ENCODE measurements around the gene PSMG4. TPM values are rescaled to one million over a fixed set of nuclear protein-coding genes. Genes with fewer than 3 reads are reported as not detected.

PSMG4 gene
- total and polyA plus RNA-seq, 4 donors, result 14.0 to 69.7 (median 20.4) TPM

DNA sequence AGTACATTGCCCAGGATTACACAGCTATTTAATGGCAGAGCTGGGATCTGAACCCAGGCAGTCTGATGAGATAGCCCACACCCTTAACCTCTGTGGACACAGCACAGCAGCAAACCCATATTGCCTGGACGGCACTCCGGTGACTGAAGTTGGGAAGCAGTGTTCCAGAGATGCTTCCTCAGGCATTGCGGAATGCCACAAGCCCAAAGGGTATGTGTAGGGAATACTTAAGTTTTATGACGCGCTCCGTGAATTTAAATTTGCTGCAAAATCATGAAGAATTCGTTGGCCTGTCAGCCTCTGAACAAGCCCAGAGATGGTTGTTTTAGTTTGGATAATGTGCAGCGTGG, 46.4 kb downstream of the PSMG4 start:
- H3K27me3 ChIP-seq (ENCODE audit: control insufficient read depth in 3 of 3, insufficient read depth in 3 of 3, low read length in 2 of 3), result no peaks in the 10 kb centered on the region
- DNase-seq (no peak), ATAC-seq (ENCODE audit: insufficient read depth, low FRiP score) (no peak)
- no peak overlapping the region for H3K4me3 ChIP-seq
- TF ChIP-seq, protein P1, sequence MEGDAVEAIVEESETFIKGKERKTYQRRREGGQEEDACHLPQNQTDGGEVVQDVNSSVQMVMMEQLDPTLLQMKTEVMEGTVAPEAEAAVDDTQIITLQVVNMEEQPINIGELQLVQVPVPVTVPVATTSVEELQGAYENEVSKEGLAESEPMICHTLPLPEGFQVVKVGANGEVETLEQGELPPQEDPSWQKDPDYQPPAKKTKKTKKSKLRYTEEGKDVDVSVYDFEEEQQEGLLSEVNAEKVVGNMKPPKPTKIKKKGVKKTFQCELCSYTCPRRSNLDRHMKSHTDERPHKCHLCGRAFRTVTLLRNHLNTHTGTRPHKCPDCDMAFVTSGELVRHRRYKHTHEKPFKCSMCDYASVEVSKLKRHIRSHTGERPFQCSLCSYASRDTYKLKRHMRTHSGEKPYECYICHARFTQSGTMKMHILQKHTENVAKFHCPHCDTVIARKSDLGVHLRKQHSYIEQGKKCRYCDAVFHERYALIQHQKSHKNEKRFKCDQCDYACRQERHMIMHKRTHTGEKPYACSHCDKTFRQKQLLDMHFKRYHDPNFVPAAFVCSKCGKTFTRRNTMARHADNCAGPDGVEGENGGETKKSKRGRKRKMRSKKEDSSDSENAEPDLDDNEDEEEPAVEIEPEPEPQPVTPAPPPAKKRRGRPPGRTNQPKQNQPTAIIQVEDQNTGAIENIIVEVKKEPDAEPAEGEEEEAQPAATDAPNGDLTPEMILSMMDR (IDR thresholded peaks at IDR 0.05; ENCODE audit: control extremely low read depth, extremely low read depth), result no peak
- no peak overlapping the region for H3K27ac ChIP-seq (ENCODE audit: low read depth in 1 of 2, low read length in 1 of 2)
- peaks cover 0 to 4% (median 0%) of the 10 kb centered on the region in 4 donors for H3K9me3 ChIP-seq (ENCODE audit: control insufficient read depth in 4 of 4, insufficient read depth in 3 of 4, low read length in 3 of 4)
- H3K4me1 ChIP-seq (ENCODE audit: control insufficient read depth in 5 of 5, insufficient read depth in 5 of 5, low read length in 5 of 5), result no peaks in the 10 kb centered on the region
- 95 to 97% methylated on average over 8 of the region's 8 CpGs for WGBS, 2 donors
- no peak overlapping the region for H3K9ac ChIP-seq (ENCODE audit: insufficient read depth in 1 of 2, low read length in 2 of 2)
- H3K36me3 ChIP-seq (ENCODE audit: control insufficient read depth in 4 of 4, insufficient read depth in 4 of 4, low read length in 4 of 4), result peaks cover 0 to 17% (median 3%) of the 10 kb centered on the region in 4 donors

DNA sequence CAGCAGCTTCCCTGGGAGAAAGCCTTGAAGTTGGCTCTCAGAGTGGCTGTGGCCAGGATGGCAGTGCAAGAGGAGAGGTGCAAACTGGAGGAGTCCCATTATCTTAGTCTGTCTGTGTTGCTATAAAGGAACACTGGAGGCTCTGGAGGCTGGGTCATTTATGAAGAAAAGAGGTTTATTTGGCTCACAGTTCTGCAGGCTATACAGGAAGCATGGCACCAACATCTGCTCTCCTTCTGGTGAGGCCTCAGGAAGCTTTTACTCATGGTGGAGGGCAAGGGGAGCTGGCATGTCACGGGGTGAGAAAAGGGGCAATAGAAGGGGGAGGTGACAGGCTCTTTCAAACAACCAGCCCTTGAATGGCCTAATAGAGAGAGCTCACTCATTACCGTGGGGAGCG, 47.1 kb downstream of the PSMG4 start:
- no peak overlapping the region for H3K27ac ChIP-seq (ENCODE audit: low read depth in 1 of 2, low read length in 1 of 2)
- ATAC-seq (ENCODE audit: insufficient read depth, low FRiP score), result no peak
- H3K9me3 ChIP-seq (ENCODE audit: control insufficient read depth in 4 of 4, insufficient read depth in 3 of 4, low read length in 3 of 4), result peaks cover 0 to 4% (median 0%) of the 10 kb centered on the region in 4 donors
- TF ChIP-seq, protein P1 (IDR thresholded peaks at IDR 0.05; ENCODE audit: control extremely low read depth, extremely low read depth), result no peak
- H3K36me3 ChIP-seq (ENCODE audit: control insufficient read depth in 4 of 4, insufficient read depth in 4 of 4, low read length in 4 of 4), result peaks cover 0 to 17% (median 3%) of the 10 kb centered on the region in 4 donors
- no peak for DNase-seq
- 86 to 97% methylated on average over 3 of the region's 3 CpGs for WGBS, 2 donors
- H3K4me3 ChIP-seq, result no peak overlapping the region
- H3K4me1 ChIP-seq (ENCODE audit: control insufficient read depth in 5 of 5, insufficient read depth in 5 of 5, low read length in 5 of 5), result no peaks in the 10 kb centered on the region
- H3K9ac ChIP-seq (ENCODE audit: insufficient read depth in 1 of 2, low read length in 2 of 2), result no peak overlapping the region
- H3K27me3 ChIP-seq (ENCODE audit: control insufficient read depth in 3 of 3, insufficient read depth in 3 of 3, low read length in 2 of 3), result no peaks in the 10 kb centered on the region

DNA sequence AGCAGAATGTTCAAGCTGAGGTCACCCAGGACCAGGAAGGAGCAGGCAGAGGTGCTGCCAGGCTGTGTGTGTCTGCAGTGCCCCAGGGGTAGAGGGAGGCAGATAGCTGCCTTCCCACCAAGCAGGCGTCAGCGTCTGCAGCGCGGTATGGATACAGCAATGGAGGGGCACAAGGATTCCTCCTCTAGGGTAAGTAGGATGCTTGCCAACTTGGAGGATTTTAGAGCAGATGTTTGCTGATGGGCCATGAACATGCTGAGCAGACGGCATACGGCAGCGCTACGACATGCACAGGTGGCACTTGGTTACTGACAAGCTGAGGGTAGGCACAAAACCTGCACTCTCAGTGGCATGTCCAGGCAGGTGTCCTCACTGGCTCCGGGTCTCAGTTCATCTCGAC, 48.1 kb downstream of the PSMG4 start:
- 90 to 96% methylated on average over 10 of the region's 10 CpGs for WGBS, 2 donors
- DNase-seq, result no peak

More for the DNA sequence above, 48.1 kb downstream of the PSMG4 start:
- H3K4me1 ChIP-seq (ENCODE audit: control insufficient read depth in 5 of 5, insufficient read depth in 5 of 5, low read length in 5 of 5), result no peaks in the 10 kb centered on the region
- TF ChIP-seq, protein P1 (IDR thresholded peaks at IDR 0.05; ENCODE audit: control extremely low read depth, extremely low read depth), result no peak
- no peaks in the 10 kb centered on the region for H3K27me3 ChIP-seq (ENCODE audit: control insufficient read depth in 3 of 3, insufficient read depth in 3 of 3, low read length in 2 of 3)
- peaks cover 0 to 14% (median 3%) of the 10 kb centered on the region in 4 donors for H3K36me3 ChIP-seq (ENCODE audit: control insufficient read depth in 4 of 4, insufficient read depth in 4 of 4, low read length in 4 of 4)
- no peak overlapping the region for H3K9ac ChIP-seq (ENCODE audit: insufficient read depth in 1 of 2, low read length in 2 of 2)
- peaks cover 0 to 4% (median 0%) of the 10 kb centered on the region in 4 donors for H3K9me3 ChIP-seq (ENCODE audit: control insufficient read depth in 4 of 4, insufficient read depth in 3 of 4, low read length in 3 of 4)
- no peak overlapping the region for H3K27ac ChIP-seq (ENCODE audit: low read depth in 1 of 2, low read length in 1 of 2)
- ATAC-seq (ENCODE audit: insufficient read depth, low FRiP score), result no peak
- H3K4me3 ChIP-seq, result no peak overlapping the region

All from lung (tissue), 12 donors.